BE2C (cell line): ENCODE results near the gene PDK1.
"Not testable (repeated sequence)": the region's sequence is repeated elsewhere in the genome, so short reads cannot be mapped to it uniquely, and the experiment has no call there.

ENCODE experiments used
- DNase-seq: peaks from one replicate; pipeline ENCODE4 v3.0.0-alpha.2; 2020
- H3K27me3 ChIP-seq: fragments of 250-450 bp; sonication (Bioruptor Pico); 2 replicates; pipeline ENCODE4 v1.5.1; 2020; ENCODE audit warnings: mild to moderate bottlenecking
- H3K36me3 ChIP-seq: fragments of 250-450 bp; sonication (Bioruptor Pico); 2 replicates; pipeline ENCODE4 v1.5.1; 2020; ENCODE audit warnings: mild to moderate bottlenecking
- H3K4me1 ChIP-seq: fragments of 250-450 bp; sonication (Bioruptor Pico); 2 replicates; pipeline ENCODE4 v1.5.1; 2020
- H3K4me3 ChIP-seq: 2 replicates; pipeline ENCODE4 v1.5.1; 2011; ENCODE audit warnings: low read depth, low read length
- H3K9me3 ChIP-seq: fragments of 250-450 bp; sonication (Bioruptor Pico); 2 replicates; pipeline ENCODE4 v1.5.1; 2020
- CTCF ChIP-seq: IDR thresholded peaks from 2 replicates; pipeline ENCODE4 v1.5.1; 2012; ENCODE audit warnings: mild to moderate bottlenecking, low read depth, low read length

PDK1 gene

GRCh38 chr2:172535119-172535518 is 20.8 kb upstream of the PDK1 start:
- no peaks in the 10 kb centered on the region for H3K27me3 ChIP-seq
- TF ChIP-seq CTCF = no peak
- no peak overlapping the region for H3K4me3 ChIP-seq
- no peaks in the 10 kb centered on the region for H3K4me1 ChIP-seq
- H3K36me3 ChIP-seq = no peaks in the 10 kb centered on the region
- DNase-seq = no peak
- no peaks in the 10 kb centered on the region for H3K9me3 ChIP-seq

- H3K9me3 ChIP-seq, DNase-seq, H3K4me3 ChIP-seq, H3K36me3 ChIP-seq, H3K27me3 ChIP-seq, H3K4me1 ChIP-seq: not testable (repeated sequence)
Observed at GRCh38 chr2:172537851-172538250, 18.0 kb upstream of the PDK1 start.

DNA sequence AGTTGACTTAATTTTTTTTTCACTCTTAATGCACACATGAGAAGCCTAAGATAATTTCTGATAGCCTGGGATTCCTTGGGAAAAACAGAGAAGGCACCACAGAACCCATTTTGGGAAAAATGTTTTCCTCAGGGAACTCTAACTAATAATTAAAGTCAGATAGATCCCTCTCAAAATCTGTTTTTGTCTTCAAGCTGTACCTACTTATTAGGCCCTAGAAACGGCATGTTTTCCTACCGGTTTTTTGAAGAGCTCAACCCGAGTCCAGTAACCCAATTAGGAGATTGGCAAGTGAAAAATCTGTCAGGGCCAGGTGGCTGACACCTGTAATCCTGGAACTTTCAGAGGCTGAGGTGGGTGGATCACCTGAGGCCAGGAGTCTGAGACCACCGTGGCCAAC is 16.1 kb upstream of the PDK1 start:
- TF ChIP-seq CTCF = no peak
- no peaks in the 10 kb centered on the region for H3K27me3 ChIP-seq
- no peak for DNase-seq
- H3K36me3 ChIP-seq = no peaks in the 10 kb centered on the region
- no peaks in the 10 kb centered on the region for H3K4me1 ChIP-seq
- H3K9me3 ChIP-seq = no peaks in the 10 kb centered on the region
- no peak overlapping the region for H3K4me3 ChIP-seq

DNA sequence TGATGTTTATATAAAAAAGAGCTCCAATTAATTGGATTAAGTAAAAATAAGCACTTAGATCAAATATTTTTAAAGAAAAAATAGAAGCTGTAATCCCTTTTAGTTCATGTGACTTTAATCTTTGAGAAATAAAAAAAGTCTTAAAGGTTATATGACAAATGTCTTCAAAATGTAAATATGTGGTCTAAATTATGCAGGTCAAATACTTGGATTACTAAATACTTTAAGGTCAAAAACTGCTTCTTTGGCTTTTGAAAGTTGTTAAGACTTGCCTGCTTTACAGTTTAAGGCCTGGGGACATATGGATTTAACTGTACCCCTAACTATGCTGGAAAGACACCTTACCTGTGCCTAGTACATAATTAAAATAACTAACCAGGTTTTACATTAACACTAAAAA is 15.5 kb upstream of the PDK1 start:
- H3K9me3 ChIP-seq = no peaks in the 10 kb centered on the region
- no peaks in the 10 kb centered on the region for H3K27me3 ChIP-seq
- no peak for DNase-seq
- H3K36me3 ChIP-seq = no peaks in the 10 kb centered on the region
- TF ChIP-seq CTCF = no peak
- H3K4me1 ChIP-seq = no peaks in the 10 kb centered on the region
- no peak overlapping the region for H3K4me3 ChIP-seq

- Histone ChIP-seq H3K4me1 (no peaks in the 10 kb centered on the region), H3K4me3 (no peak overlapping the region), H3K36me3 (no peaks in the 10 kb centered on the region), H3K27me3 (no peaks in the 10 kb centered on the region), H3K9me3 (no peaks in the 10 kb centered on the region)
- TF ChIP-seq CTCF = no peak
- no peak for DNase-seq
Observed at GRCh38 chr2:172545408-172546075, 10.3 kb upstream of the PDK1 start.

- Histone ChIP-seq H3K4me1 (no peaks in the 10 kb centered on the region), H3K9me3 (no peaks in the 10 kb centered on the region), H3K27me3 (no peaks in the 10 kb centered on the region), H3K36me3 (no peaks in the 10 kb centered on the region), H3K4me3 (no peak overlapping the region)
- no peak for TF ChIP-seq CTCF
- DNase-seq = no peak
Observed at GRCh38 chr2:172549131-172549530, 6.8 kb upstream of the PDK1 start.

DNA sequence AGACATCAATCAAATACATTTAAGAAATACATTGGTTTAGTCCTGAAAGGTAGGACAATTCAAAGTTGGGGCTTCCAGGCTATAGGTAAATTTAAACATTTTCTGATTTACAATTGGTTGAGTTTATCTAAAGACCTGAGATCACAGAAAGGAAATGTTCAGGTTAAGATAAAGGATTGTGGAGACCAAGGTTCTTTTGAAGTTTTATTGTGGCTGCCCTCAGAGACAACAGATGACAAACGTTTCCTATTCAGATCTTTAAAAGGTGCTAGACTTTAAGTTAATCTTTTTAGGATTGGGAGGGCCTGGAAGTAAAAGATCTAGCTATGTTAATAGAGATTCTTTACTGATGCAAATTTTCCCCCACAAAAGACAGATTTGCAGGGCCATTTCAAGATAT is 6.1 kb upstream of the PDK1 start:
- not testable (repeated sequence) for H3K4me1 ChIP-seq, DNase-seq, H3K9me3 ChIP-seq, H3K36me3 ChIP-seq, H3K4me3 ChIP-seq, H3K27me3 ChIP-seq
